GM12878 (cell line): ENCODE data around the gene GCM1. TPM values are rescaled to one million over a fixed set of nuclear protein-coding genes. Genes with fewer than 3 reads are reported as not detected.

Experiments
- ATAC-seq: fragments of 200-7000 bp; cut with Tn5 transposase; 3 replicates; pipeline ENCODE4 v1.9.1; 2020; ENCODE audit warnings: mild to moderate bottlenecking, moderate library complexity
- BruUV-seq: library from RNA; stranded (reverse); fragments of 400-500 nt; replicated peaks from 2 replicates; lab custom pipeline; 2021; lab: Mats Ljungman, UMichigan
- CTCF ChIA-PET: fragments of 300-600 bp; sonication (Branson Sonifier 250); formaldehyde crosslinking; extraction: SDS; loops from one replicate; lab custom pipeline; 2021; ENCODE audit warnings: inconsistent platforms; lab: Yijun Ruan, JAX
- POLR2A ChIA-PET: fragments of 350-600 bp; formaldehyde crosslinking; extraction: SDS; loops from one replicate; lab custom pipeline; 2021; ENCODE audit warnings: inconsistent platforms; lab: Charles Lee
- RAD21 ChIA-PET: fragments of 300-600 bp; sonication (Branson Sonifier 250); formaldehyde crosslinking; loops from one replicate; lab custom pipeline; 2023; ENCODE audit warnings: antibody characterized with exemption; ENCODE audit not compliant: unreplicated experiment; lab: Charles Lee
- SMC1A ChIA-PET: fragments of 300-600 bp; sonication (Branson Sonifier 250); formaldehyde crosslinking; loops from one replicate; lab custom pipeline; 2023; ENCODE audit not compliant: unreplicated experiment, uncharacterized antibody; lab: Charles Lee
- DNase-seq: peaks from one replicate; pipeline ENCODE4 v3.0.0-alpha.2; 2011; ENCODE audit warnings: low read depth, low spot score
- FAIRE-seq: peaks from 3 replicates; lab custom pipeline; 2011; peaks lifted over from hg19 to GRCh38; lab: Jason Lieb, UNC
- H2AFZ ChIP-seq: 2 replicates; pipeline ENCODE4 v1.6.0; 2011; ENCODE audit warnings: low read depth, low read length, control low read depth; ENCODE audit not compliant: control insufficient read depth
- H3K27ac ChIP-seq: 2 replicates; pipeline ENCODE4 v1.5.1; 2011; ENCODE audit warnings: control low read depth; ENCODE audit not compliant: control insufficient read depth, insufficient read depth
- H3K27me3 ChIP-seq, 2 experiments: replicated peaks in 1 of 2; 2 replicates each; pipeline versions ENCODE4 v1.6.0 to v1.6.1; 2011; ENCODE audit warnings: low read length in 1 of 2; ENCODE audit not compliant: control insufficient read depth in 2 of 2, insufficient read depth in 2 of 2
- H3K36me3 ChIP-seq, 2 experiments: 2 replicates each; pipeline ENCODE4 v1.5.1; 2011; ENCODE audit warnings: low read length in 1 of 2; ENCODE audit not compliant: control insufficient read depth in 2 of 2, insufficient read depth in 2 of 2
- H3K4me1 ChIP-seq: 2 replicates; pipeline ENCODE4 v1.6.1; 2011; ENCODE audit warnings: mild to moderate bottlenecking, low read length, moderate library complexity, mixed read lengths; ENCODE audit not compliant: control insufficient read depth, insufficient read depth
- H3K4me2 ChIP-seq: 2 replicates; pipeline ENCODE4 v1.6.0; 2011; ENCODE audit warnings: control low read depth; ENCODE audit not compliant: control insufficient read depth, insufficient read depth
- H3K4me3 ChIP-seq: fragments of 200-600 bp; sonication (generic); 2 replicates; pipeline ENCODE4 v1.5.1; 2016
- H3K79me2 ChIP-seq: 2 replicates; pipeline ENCODE4 v1.6.0; 2011; ENCODE audit warnings: low read length; ENCODE audit not compliant: control insufficient read depth, insufficient read depth
- H3K9ac ChIP-seq: 2 replicates; pipeline ENCODE4 v1.8.0; 2011; ENCODE audit warnings: low read length, control low read depth, mixed read lengths; ENCODE audit not compliant: control insufficient read depth, insufficient read depth
- H3K9me3 ChIP-seq: replicated peaks from 3 replicates; pipeline ENCODE4 v1.5.1; 2011; ENCODE audit warnings: mild to moderate bottlenecking, low read length; ENCODE audit not compliant: control insufficient read depth, insufficient read depth
- H4K20me1 ChIP-seq: 2 replicates; pipeline ENCODE4 v1.6.0; 2011; ENCODE audit not compliant: control insufficient read depth, insufficient read depth
- EZH2 ChIP-seq: IDR thresholded peaks from 2 replicates; pipeline ENCODE4 v1.6.1; 2012; ENCODE audit warnings: low read depth, mild to moderate bottlenecking, control low read depth, inconsistent platforms, low read length, borderline replicate concordance; ENCODE audit not compliant: control insufficient read depth
- GATAD2B ChIP-seq: fragments of 450-650 bp; conservative IDR thresholded peaks from 2 replicates; pipeline ENCODE4 v1.6.1; 2017; ENCODE audit warnings: low read depth, mild to moderate bottlenecking, moderate library complexity
- IKZF2 ChIP-seq, 2 experiments: fragments of 450-650 bp; IDR thresholded peaks; 2 replicates each; pipeline ENCODE4 v1.6.1; 2017; ENCODE audit warnings: mild to moderate bottlenecking in 2 of 2, moderate library complexity in 2 of 2
- KAT2A ChIP-seq: conservative IDR thresholded peaks from 2 replicates; pipeline ENCODE4 v1.6.1; 2011; ENCODE audit warnings: low read depth, low read length; ENCODE audit not compliant: control insufficient read depth
- MEF2A ChIP-seq: IDR thresholded peaks from 2 replicates; pipeline ENCODE4 v1.6.1; 2011; ENCODE audit warnings: low read depth, mild to moderate bottlenecking, low read length, moderate library complexity; ENCODE audit not compliant: insufficient read depth
- MTA2 ChIP-seq: fragments of 450-650 bp; IDR thresholded peaks from 2 replicates; pipeline ENCODE4 v1.6.1; 2016; ENCODE audit warnings: low read depth, mild to moderate bottlenecking, moderate library complexity
- MYB ChIP-seq: fragments of 150-350 bp; IDR thresholded peaks from 2 replicates; pipeline ENCODE4 v1.6.1; 2014; ENCODE audit warnings: mild to moderate bottlenecking, low read depth, low read length, borderline replicate concordance
- NFIC ChIP-seq: IDR thresholded peaks from 2 replicates; pipeline ENCODE4 v1.6.1; 2012; ENCODE audit warnings: low read depth, mild to moderate bottlenecking, inconsistent platforms, low read length, moderate library complexity
- NFXL1 ChIP-seq: fragments of 450-650 bp; IDR thresholded peaks from 2 replicates; pipeline ENCODE4 v1.6.1; 2017; ENCODE audit warnings: antibody characterized with exemption, mild to moderate bottlenecking, borderline replicate concordance
- RAD51 ChIP-seq: fragments of 450-650 bp; IDR thresholded peaks from 2 replicates; pipeline ENCODE4 v1.6.1; 2016; ENCODE audit warnings: moderate library complexity, mild to moderate bottlenecking, inconsistent platforms
- SMAD5 ChIP-seq: IDR thresholded peaks from 2 replicates; pipeline ENCODE4 v1.6.1; 2016; ENCODE audit warnings: antibody characterized with exemption, low read depth
- SPI1 ChIP-seq: IDR thresholded peaks from 2 replicates; pipeline ENCODE4 v1.6.1; 2011; ENCODE audit warnings: low read depth, mild to moderate bottlenecking, low read length, moderate library complexity, borderline replicate concordance; ENCODE audit not compliant: insufficient read depth
- STAT1 ChIP-seq: fragments of 450-650 bp; conservative IDR thresholded peaks from 2 replicates; pipeline ENCODE4 v1.6.1; 2014; ENCODE audit warnings: antibody characterized with exemption, mild to moderate bottlenecking
- WGBS: methylation state at CpG from one replicate; pipeline ENCODE4 v1.1.6; 2016; ENCODE audit warnings: low lambda C conversion rate; ENCODE audit not compliant: insufficient replicate concordance, insufficient coverage; ENCODE audit errors: missing lambda C conversion rate; 5-methylcytosine and 5-hydroxymethylcytosine counted together
- in situ Hi-C: fragments of 300-500 bp; cut with MboI; formaldehyde crosslinking; loops from 9 replicates; pipeline ENCODE4 v1.14.3; 2018; ENCODE audit warnings: mixed read lengths
- intact Hi-C: fragments of 100-400 bp; cut with micrococcal nuclease; formaldehyde crosslinking; loops from one replicate; pipeline ENCODE4 v1.14.2; 2022; ENCODE audit not compliant: unreplicated experiment
- polyA plus RNA-seq, 11 experiments: library from polyadenylated mRNA; depleted of rRNA in 4 of 11; unstranded in 6 of 11; stranded (reverse) in 5 of 11; fragments of >200 nt; fragmentation: Nextera tagmentation in 4 of 11; fragmentation: Illumina TruSeq in 1 of 11; extraction: Ambion mirVana in 4 of 11; extraction: Trizol in 1 of 11; gene quantifications; 1 replicate in 1 of 11; 2 replicates in 10 of 11; pipeline versions ENCODE4 v1.2.1 to v1.2.3, GENCODE V29; 2011 to 2016; ENCODE audit warnings: inconsistent platforms in 2 of 11, missing spikeins in 2 of 11, low read depth in 1 of 11
- total RNA-seq, 4 experiments: library from RNA; depleted of rRNA in 3 of 4; stranded (reverse); fragments of >200 nt in 3 of 4; fragmentation: Illumina TruSeq in 1 of 4; extraction: Trizol in 1 of 4; gene quantifications; 2 replicates each; pipeline versions ENCODE4 v1.2.1 to v1.2.3, GENCODE V29; 2013 to 2021
- TF ChIP-seq, protein P1 (sequence below): fragments of 450-650 bp; IDR thresholded peaks from 2 replicates; pipeline ENCODE4 v1.6.1; 2017; ENCODE audit warnings: mild to moderate bottlenecking, moderate library complexity
- TF ChIP-seq, protein P2 (sequence below): fragments of 450-650 bp; formaldehyde crosslinking; IDR thresholded peaks from 2 replicates; pipeline ENCODE4 v1.5.0; 2022; ENCODE audit warnings: mild to moderate bottlenecking, missing genetic modification characterization

GCM1 gene
- total and polyA plus RNA-seq, 10 of the 15 experiments (the other 5 are each of a cell fraction or from before 2014, with no cell fraction given) = 0.04 to 0.08 (median 0.05) TPM; not detected in 5

DNA sequence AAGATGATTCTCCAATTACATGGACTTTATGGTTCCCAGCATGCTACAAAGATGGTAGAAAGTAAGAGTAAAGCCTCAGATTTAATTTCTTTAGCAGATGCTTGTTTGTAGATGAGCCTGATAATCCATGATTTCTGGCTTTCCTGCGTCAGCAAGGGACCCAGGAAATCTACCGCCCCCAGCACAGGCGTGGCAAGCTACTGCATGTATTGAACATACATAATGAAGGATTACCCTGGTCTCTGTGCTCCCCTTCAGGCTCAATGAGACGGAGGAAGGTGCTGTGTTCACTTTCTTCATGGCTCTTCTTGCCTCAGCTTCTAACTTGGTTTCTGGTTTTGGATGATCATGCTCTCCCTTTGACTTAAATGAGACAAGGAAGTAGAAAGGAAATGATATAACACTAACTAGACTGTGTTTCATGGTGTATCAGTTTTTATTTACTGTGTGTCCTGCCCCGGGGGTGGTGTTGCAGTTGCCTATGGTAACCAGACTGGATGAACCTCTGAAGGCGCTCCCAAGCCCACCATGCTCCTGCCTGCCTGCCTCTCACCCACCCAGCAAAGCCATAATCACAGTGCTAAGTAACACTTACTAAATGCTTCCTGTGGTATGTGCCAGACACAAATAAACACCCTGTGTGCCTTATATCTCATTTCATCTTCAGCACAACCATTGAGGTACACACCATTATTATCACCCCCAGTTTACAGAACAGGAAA lies 17.9 kb downstream of the GCM1 start:
- no peaks in the 10 kb centered on the region for H3K36me3 ChIP-seq
- FAIRE-seq (no peak), ATAC-seq (no peak), DNase-seq (no peak)
- H3K27me3 ChIP-seq = peaks cover 0 to 6% of the 10 kb centered on the region in 2 experiments; a peak in 1 of 4 replicates
- H3K79me2 ChIP-seq = no peaks in the 10 kb centered on the region
- ChIA-PET CTCF (no interaction called here), POLR2A (no interaction called here), RAD21 (no interaction called here), SMC1A (no interaction called here)
- in situ Hi-C loops = no loop called here
- no peak overlapping the region for H3K9ac ChIP-seq
- no peak overlapping the region for H3K27ac ChIP-seq
- H3K4me3 ChIP-seq = no peak overlapping the region
- H3K4me1 ChIP-seq = no peaks in the 10 kb centered on the region
- no peaks in the 10 kb centered on the region for H3K9me3 ChIP-seq
- no peaks in the 10 kb centered on the region for H4K20me1 ChIP-seq
- WGBS = 42% methylated on average over 6 of the region's 6 CpGs
- no peak overlapping the region for H2AFZ ChIP-seq
- intact Hi-C loops = no loop called here
- no peak overlapping the region for H3K4me2 ChIP-seq
- no TSS peak for BruUV-seq
- TF ChIP-seq, protein P1, sequence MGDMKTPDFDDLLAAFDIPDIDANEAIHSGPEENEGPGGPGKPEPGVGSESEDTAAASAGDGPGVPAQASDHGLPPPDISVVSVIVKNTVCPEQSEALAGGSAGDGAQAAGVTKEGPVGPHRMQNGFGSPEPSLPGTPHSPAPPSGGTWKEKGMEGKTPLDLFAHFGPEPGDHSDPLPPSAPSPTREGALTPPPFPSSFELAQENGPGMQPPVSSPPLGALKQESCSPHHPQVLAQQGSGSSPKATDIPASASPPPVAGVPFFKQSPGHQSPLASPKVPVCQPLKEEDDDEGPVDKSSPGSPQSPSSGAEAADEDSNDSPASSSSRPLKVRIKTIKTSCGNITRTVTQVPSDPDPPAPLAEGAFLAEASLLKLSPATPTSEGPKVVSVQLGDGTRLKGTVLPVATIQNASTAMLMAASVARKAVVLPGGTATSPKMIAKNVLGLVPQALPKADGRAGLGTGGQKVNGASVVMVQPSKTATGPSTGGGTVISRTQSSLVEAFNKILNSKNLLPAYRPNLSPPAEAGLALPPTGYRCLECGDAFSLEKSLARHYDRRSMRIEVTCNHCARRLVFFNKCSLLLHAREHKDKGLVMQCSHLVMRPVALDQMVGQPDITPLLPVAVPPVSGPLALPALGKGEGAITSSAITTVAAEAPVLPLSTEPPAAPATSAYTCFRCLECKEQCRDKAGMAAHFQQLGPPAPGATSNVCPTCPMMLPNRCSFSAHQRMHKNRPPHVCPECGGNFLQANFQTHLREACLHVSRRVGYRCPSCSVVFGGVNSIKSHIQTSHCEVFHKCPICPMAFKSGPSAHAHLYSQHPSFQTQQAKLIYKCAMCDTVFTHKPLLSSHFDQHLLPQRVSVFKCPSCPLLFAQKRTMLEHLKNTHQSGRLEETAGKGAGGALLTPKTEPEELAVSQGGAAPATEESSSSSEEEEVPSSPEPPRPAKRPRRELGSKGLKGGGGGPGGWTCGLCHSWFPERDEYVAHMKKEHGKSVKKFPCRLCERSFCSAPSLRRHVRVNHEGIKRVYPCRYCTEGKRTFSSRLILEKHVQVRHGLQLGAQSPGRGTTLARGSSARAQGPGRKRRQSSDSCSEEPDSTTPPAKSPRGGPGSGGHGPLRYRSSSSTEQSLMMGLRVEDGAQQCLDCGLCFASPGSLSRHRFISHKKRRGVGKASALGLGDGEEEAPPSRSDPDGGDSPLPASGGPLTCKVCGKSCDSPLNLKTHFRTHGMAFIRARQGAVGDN = no peak
- no peak for TF ChIP-seq SPI1
- no peak for TF ChIP-seq IKZF2 (IDR thresholded peaks at IDR 0.05)
- no peak for TF ChIP-seq MEF2A
- no peak for TF ChIP-seq RAD51
- no peak for TF ChIP-seq GATAD2B
- no peak for TF ChIP-seq NFIC
- no peak for TF ChIP-seq NFXL1
- TF ChIP-seq SMAD5 = no peak
- TF ChIP-seq EZH2 = no peak
- TF ChIP-seq, protein P2, sequence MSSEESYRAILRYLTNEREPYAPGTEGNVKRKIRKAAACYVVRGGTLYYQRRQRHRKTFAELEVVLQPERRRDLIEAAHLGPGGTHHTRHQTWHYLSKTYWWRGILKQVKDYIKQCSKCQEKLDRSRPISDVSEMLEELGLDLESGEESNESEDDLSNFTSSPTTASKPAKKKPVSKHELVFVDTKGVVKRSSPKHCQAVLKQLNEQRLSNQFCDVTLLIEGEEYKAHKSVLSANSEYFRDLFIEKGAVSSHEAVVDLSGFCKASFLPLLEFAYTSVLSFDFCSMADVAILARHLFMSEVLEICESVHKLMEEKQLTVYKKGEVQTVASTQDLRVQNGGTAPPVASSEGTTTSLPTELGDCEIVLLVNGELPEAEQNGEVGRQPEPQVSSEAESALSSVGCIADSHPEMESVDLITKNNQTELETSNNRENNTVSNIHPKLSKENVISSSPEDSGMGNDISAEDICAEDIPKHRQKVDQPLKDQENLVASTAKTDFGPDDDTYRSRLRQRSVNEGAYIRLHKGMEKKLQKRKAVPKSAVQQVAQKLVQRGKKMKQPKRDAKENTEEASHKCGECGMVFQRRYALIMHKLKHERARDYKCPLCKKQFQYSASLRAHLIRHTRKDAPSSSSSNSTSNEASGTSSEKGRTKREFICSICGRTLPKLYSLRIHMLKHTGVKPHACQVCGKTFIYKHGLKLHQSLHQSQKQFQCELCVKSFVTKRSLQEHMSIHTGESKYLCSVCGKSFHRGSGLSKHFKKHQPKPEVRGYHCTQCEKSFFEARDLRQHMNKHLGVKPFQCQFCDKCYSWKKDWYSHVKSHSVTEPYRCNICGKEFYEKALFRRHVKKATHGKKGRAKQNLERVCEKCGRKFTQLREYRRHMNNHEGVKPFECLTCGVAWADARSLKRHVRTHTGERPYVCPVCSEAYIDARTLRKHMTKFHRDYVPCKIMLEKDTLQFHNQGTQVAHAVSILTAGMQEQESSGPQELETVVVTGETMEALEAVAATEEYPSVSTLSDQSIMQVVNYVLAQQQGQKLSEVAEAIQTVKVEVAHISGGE (CRISPR knock-in tag) = no peak
- TF ChIP-seq MYB = no peak
- TF ChIP-seq STAT1 = no peak
- no peak for TF ChIP-seq KAT2A
- no peak for TF ChIP-seq MTA2
